GM20000 (cell line): Measurements from ENCODE around the gene FMN1.

Experiments used
- DNase-seq: peaks from one replicate; pipeline ENCODE4 v3.0.0; 2012; ENCODE audit warnings: low spot score
- CTCF ChIP-seq: IDR thresholded peaks from 2 replicates; pipeline ENCODE4 v1.5.1; 2012; ENCODE audit warnings: mild to moderate bottlenecking, control low read depth; ENCODE audit errors: extremely low read depth, missing control alignments

FMN1 gene

GRCh38 chr15:33206366-33206765 is 11.9 kb upstream of the FMN1 start:
- no peak for DNase-seq

GRCh38 chr15:33204926-33205325 is 10.4 kb upstream of the FMN1 start:
- TF ChIP-seq CTCF = no peak
- no peak for DNase-seq

More at GRCh38 chr15:33206366-33206765, 11.9 kb upstream of the FMN1 start:
- TF ChIP-seq CTCF = no peak

- no peak for TF ChIP-seq CTCF
- no peak for DNase-seq
These were observed 9.6 kb upstream of the FMN1 start for GRCh38 chr15:33204087-33204486.

GRCh38 chr15:33201491-33202231 is 7.1 kb upstream of the FMN1 start:
- peak; percentile 50 for DNase-seq

GRCh38 chr15:33200903-33201302 is 6.4 kb upstream of the FMN1 start:
- DNase-seq = no peak
- TF ChIP-seq CTCF = no peak

More at GRCh38 chr15:33201491-33202231, 7.1 kb upstream of the FMN1 start:
- no peak for TF ChIP-seq CTCF

- no peak for DNase-seq
- TF ChIP-seq CTCF = no peak
These were observed 5.9 kb upstream of the FMN1 start for GRCh38 chr15:33200444-33200843.

- TF ChIP-seq CTCF = no peak
- no peak for DNase-seq
These were observed 4.0 kb upstream of the FMN1 start for GRCh38 chr15:33198541-33198940.
